NCI-H510A treated with DMSO at 0.1 percent for 48 hours (cell line): ENCODE measurements around the gene CAP1.
A peak's percentile ranks its signal among the peaks of the same experiment; 100 is the strongest.

ENCODE experiments used
- DNase-seq: peaks from one replicate; lab custom pipeline; 2025; lab: John Stamatoyannopoulos, UW

Gene CAP1

DNA sequence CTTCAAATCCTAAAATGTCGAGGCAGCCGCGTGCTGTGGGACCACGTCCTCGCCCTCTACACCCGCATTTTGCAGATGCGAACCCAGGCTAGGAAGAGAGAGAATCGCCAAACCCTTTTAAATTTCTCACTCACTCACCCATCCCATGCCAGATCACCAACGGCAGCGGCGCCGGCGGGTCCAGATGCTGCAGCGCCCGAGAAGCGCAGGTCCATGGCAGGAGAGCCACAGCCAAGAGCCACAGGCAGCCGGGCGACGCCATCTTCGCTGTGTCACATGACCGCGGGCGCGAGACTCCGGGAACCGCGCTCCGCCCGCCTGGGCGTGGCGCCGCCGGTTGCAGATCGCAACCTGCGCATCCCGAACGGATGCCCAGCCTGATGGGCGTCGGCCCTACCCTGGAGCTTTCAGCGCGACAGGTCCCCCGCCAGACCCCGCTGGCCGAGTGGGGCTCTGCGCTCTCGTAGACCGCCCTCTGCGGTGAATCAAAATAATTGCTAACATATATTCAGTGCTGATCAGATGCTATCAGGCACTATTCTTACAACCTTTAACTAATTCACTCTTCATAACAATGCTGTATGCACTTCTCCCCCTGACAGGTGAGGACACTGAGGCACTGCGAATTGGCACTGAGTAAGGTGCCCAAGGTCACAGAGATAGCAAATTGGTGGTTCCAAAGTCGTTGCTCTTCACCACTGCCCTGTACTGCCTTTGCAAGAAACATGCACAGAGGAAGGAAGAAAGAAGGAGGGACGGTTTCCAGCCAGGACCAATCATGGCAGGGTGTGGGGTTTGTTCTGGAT, 56.7 kb downstream of the CAP1 start, which contains the start of gene PPT1:
Gene PPT1, minus strand, starts transcription at position 276 of the 806 bp plus-strand sequence. Its CDS starts 14 bp downstream, at position 262.
- DNase-seq = peak; percentile 98

GRCh38 chr1:40102038-40102437, 61.5 kb downstream of the CAP1 start:
- no peak for DNase-seq

DNA sequence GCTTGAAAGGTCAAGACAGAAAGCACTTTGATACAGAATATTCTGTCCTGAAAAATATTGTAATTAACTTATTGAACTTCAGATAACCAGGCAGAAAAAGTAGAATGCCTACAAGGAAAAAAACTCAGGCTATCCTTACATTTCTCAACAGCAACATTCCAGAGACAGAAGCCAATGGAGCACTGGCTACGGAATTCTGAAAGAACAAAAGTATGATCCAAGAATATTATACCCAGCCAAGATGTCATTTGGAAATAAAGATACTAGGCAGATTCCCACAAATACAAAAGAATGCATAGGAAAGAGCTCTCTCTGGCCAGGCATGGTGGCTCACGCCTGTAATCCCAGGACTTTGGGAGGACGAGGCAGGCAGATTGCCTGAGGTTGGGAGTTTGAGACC, 62.4 kb downstream of the CAP1 start:
- DNase-seq = no peak

DNA sequence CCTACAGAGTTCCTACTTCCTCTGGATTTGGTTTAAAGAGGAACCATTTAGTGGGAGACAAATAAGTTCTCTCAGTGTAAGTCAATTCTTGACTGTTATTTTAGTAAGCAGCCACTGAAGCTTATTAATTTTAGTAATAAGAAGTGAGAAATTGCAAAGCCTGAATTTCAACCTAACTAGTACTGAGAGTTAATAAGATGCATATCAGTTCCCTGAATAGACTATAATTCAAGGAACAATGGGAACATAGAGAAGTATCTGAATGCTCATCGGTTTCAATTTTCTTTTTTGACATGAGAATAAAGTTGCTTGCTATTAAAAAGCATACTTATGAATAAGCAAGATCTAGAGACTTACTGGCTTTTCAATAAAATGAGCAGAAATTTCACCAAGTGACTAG, 64.5 kb downstream of the CAP1 start:
- no peak for DNase-seq

- peak; percentile 99 for DNase-seq
Measured at GRCh38 chr1:40107290-40107959, 66.9 kb downstream of the CAP1 start.

GRCh38 chr1:40110389-40110788, 69.9 kb downstream of the CAP1 start:
- DNase-seq = no peak

- DNase-seq = no peak
Measured at GRCh38 chr1:40114400-40114799, 73.9 kb downstream of the CAP1 start.

GRCh38 chr1:40120128-40120527, 79.6 kb downstream of the CAP1 start:
- DNase-seq = no peak
